PC-9 (cell line): ENCODE data around the gene TMEM219. TPM values are rescaled to one million over a fixed set of nuclear protein-coding genes. Genes with fewer than 3 reads are reported as not detected.
A peak's percentile ranks its signal among the peaks of the same experiment; 100 is the strongest.

ENCODE experiments used
- BruUV-seq: library from RNA; stranded (reverse); fragments of 400-500 nt; replicated peaks from 2 replicates; lab custom pipeline; 2021; lab: Mats Ljungman, UMichigan
- CTCF ChIA-PET: fragments of 300-600 bp; sonication (Branson Sonifier 250); formaldehyde crosslinking; loops from one replicate; lab custom pipeline; 2022; ENCODE audit warnings: antibody characterized with exemption; lab: Charles Lee
- POLR2A ChIA-PET: fragments of 300-600 bp; sonication (Branson Sonifier 250); formaldehyde crosslinking; loops from one replicate; lab custom pipeline; 2022; ENCODE audit warnings: antibody characterized with exemption; ENCODE audit not compliant: unreplicated experiment; lab: Charles Lee
- DNase-seq, 2 experiments: peaks; one replicate each; pipeline versions ENCODE4 v3.0.0 to v3.0.0-alpha.2; 2015 to 2022; ENCODE audit warnings: mixed read lengths in 1 of 2
- H2AFZ ChIP-seq: fragments of 200-600 bp; sonication (generic); 2 replicates; pipeline ENCODE4 v1.8.1; 2017; ENCODE audit warnings: antibody characterized with exemption
- H3F3A ChIP-seq: fragments of 200-600 bp; sonication (generic); 2 replicates; pipeline ENCODE4 v1.8.1; 2017; ENCODE audit warnings: antibody characterized with exemption, mild to moderate bottlenecking, low read depth; ENCODE audit not compliant: insufficient read depth
- H3K27ac ChIP-seq: fragments of 200-600 bp; sonication (generic); 2 replicates; pipeline ENCODE4 v1.6.1; 2016; ENCODE audit warnings: mixed run types
- H3K27me3 ChIP-seq: fragments of 200-600 bp; sonication (generic); 2 replicates; pipeline ENCODE4 v1.6.1; 2016; ENCODE audit warnings: low read depth, mixed run types; ENCODE audit not compliant: insufficient read depth
- H3K36me3 ChIP-seq: fragments of 200-600 bp; sonication (generic); 2 replicates; pipeline ENCODE4 v1.6.1; 2016; ENCODE audit warnings: low read depth, mixed run types
- H3K4me1 ChIP-seq: fragments of 200-600 bp; sonication (generic); replicated peaks from 2 replicates; pipeline ENCODE4 v1.6.1; 2016; ENCODE audit warnings: mixed run types; ENCODE audit not compliant: insufficient read depth
- H3K4me2 ChIP-seq: fragments of 200-600 bp; sonication (generic); 2 replicates; pipeline ENCODE4 v1.6.1; 2017; ENCODE audit warnings: mixed run types
- H3K4me3 ChIP-seq: fragments of 200-600 bp; sonication (generic); 2 replicates; pipeline ENCODE4 v1.6.1; 2016; ENCODE audit warnings: mixed run types
- H3K79me2 ChIP-seq: fragments of 200-600 bp; sonication (generic); 2 replicates; pipeline ENCODE4 v1.6.1; 2017; ENCODE audit warnings: low read depth, mixed run types
- H3K9me2 ChIP-seq: fragments of 200-600 bp; sonication (generic); 2 replicates; pipeline ENCODE4 v1.8.1; 2017; ENCODE audit warnings: mild to moderate bottlenecking; ENCODE audit not compliant: insufficient read depth
- H3K9me3 ChIP-seq: fragments of 200-600 bp; sonication (generic); 2 replicates; pipeline ENCODE4 v1.8.1; 2016; ENCODE audit warnings: low read depth; ENCODE audit not compliant: insufficient read depth
- H4K20me1 ChIP-seq: fragments of 200-600 bp; sonication (generic); 2 replicates; pipeline ENCODE4 v1.8.1; 2017; ENCODE audit not compliant: insufficient read depth
- CTCF ChIP-seq: fragments of 200-600 bp; sonication (generic); conservative IDR thresholded peaks from 2 replicates; pipeline ENCODE4 v1.6.1; 2017; ENCODE audit warnings: mixed run types, antibody characterized with exemption, mild to moderate bottlenecking, moderate library complexity
- EZH2 ChIP-seq: fragments of 200-600 bp; sonication (generic); IDR thresholded peaks from 2 replicates; pipeline ENCODE4 v1.8.0; 2017; ENCODE audit warnings: antibody characterized with exemption, low read depth
- intact Hi-C: fragments of 100-400 bp; cut with micrococcal nuclease; formaldehyde crosslinking; loops from one replicate; pipeline ENCODE4 v1.10.0; 2022; ENCODE audit not compliant: unreplicated experiment
- total RNA-seq: library from RNA; stranded (reverse); gene quantifications from 2 replicates; pipeline ENCODE4 v1.2.3, GENCODE V29; 2021

The TMEM219 gene
- total RNA-seq, 1 experiment from 2014 or later: 141 TPM

GRCh38 chr16:29974291-29975133, 12.6 kb downstream of the TMEM219 start:
- Histone ChIP-seq H3K4me1 (peaks cover 19% of the 10 kb centered on the region), H3K27me3 (no peaks in the 10 kb centered on the region), H3K9me2 (no peaks in the 10 kb centered on the region), H3K4me2 (peak overlapping the region; percentile 91), H3K36me3 (peaks cover 11% of the 10 kb centered on the region; the same call in 1 of the 2 replicates), H3K79me2 (peaks cover 41% of the 10 kb centered on the region), H2AFZ (peak overlapping the region; percentile 94), H3K27ac (peak overlapping the region; percentile 8; the same call in 1 of the 2 replicates), H3F3A (peaks cover 15% of the 10 kb centered on the region; the same call in 1 of the 2 replicates), H4K20me1 (peaks cover 21% of the 10 kb centered on the region; the same call in 1 of the 2 replicates), H3K4me3 (peak overlapping the region; percentile 84), H3K9me3 (no peaks in the 10 kb centered on the region)
- intact Hi-C loops: no loop called here
- TSS peak; percentile 98 for BruUV-seq
- DNase-seq: peak in 1 of 2 experiments; percentile 32
- no peak for TF ChIP-seq EZH2
- no peak for TF ChIP-seq CTCF
- CTCF ChIA-PET: interaction anchor here (0.9 kb wide), 1 partner anchor 49 kb away, joined by 3 read pairs; the partner anchor contains the start of gene KCTD13
- POLR2A ChIA-PET: interaction anchor here (1.3 to 1.7 kb wide), 2 partner anchors 13 to 48 kb away, joined by 22 read pairs; partner anchors contain the start of genes KCTD13 and TMEM219

- Histone ChIP-seq H3K4me1 (peaks cover 19% of the 10 kb centered on the region), H3K4me2 (peak overlapping the region; percentile 91), H3K79me2 (peaks cover 41% of the 10 kb centered on the region), H3F3A (peaks cover 15% of the 10 kb centered on the region; the same call in 1 of the 2 replicates), H3K36me3 (peaks cover 17% of the 10 kb centered on the region; the same call in 1 of the 2 replicates), H3K4me3 (peak overlapping the region; percentile 84), H3K27ac (no peak overlapping the region), H3K9me2 (no peaks in the 10 kb centered on the region), H2AFZ (no peak overlapping the region), H3K27me3 (no peaks in the 10 kb centered on the region), H4K20me1 (peaks cover 21% of the 10 kb centered on the region; the same call in 1 of the 2 replicates), H3K9me3 (no peaks in the 10 kb centered on the region)
- POLR2A ChIA-PET: no interaction called here
- DNase-seq: no peak
- TF ChIP-seq CTCF: no peak
- TF ChIP-seq EZH2: no peak
- BruUV-seq: TSS peak; percentile 37
- CTCF ChIA-PET: interaction anchor here (0.5 to 0.6 kb wide), 2 partner anchors 19 to 74 kb away, joined by 3 to 6 read pairs; no protein-coding TSS in a partner anchor
- intact Hi-C loops: no loop called here
Measured at GRCh38 chr16:29975134-29975538, 13.3 kb downstream of the TMEM219 start.

GRCh38 chr16:29975811-29976511, 14.1 kb downstream of the TMEM219 start:
- Histone ChIP-seq H3K27ac (no peak overlapping the region), H3K4me1 (peaks cover 19% of the 10 kb centered on the region), H3K9me3 (no peaks in the 10 kb centered on the region), H3K4me3 (peak overlapping the region; percentile 84; the same call in 1 of the 2 replicates), H3K27me3 (no peaks in the 10 kb centered on the region), H3K4me2 (peak overlapping the region; percentile 91), H3F3A (peaks cover 15% of the 10 kb centered on the region; the same call in 1 of the 2 replicates), H3K79me2 (peaks cover 41% of the 10 kb centered on the region), H3K9me2 (no peaks in the 10 kb centered on the region), H3K36me3 (peaks cover 22% of the 10 kb centered on the region; the same call in 1 of the 2 replicates), H2AFZ (no peak overlapping the region), H4K20me1 (peaks cover 21% of the 10 kb centered on the region; the same call in 1 of the 2 replicates)
- TF ChIP-seq EZH2 (no peak), CTCF (no peak)
- intact Hi-C loops: no loop called here
- ChIA-PET CTCF (interaction anchor here (0.5 to 0.6 kb wide), 2 partner anchors 18 to 75 kb away, joined by 3 to 6 read pairs; no protein-coding TSS in a partner anchor), POLR2A (interaction anchor here (0.6 kb wide), 1 partner anchor 20 kb away, joined by 5 read pairs; the partner anchor contains the start of gene HIRIP3)
- DNase-seq: no peak
- no TSS peak for BruUV-seq
